Mesenchymal stem cell (in vitro differentiated cells and primary cell): Measurements from ENCODE around the gene TMEM114.

Experiments
- DNase-seq: peaks from one replicate; pipeline ENCODE4 v3.0.0-alpha.2; 2013
- H2AFZ ChIP-seq: one replicate; pipeline ENCODE4 v1.6.1; 2013; ENCODE audit warnings: low read depth, mild to moderate bottlenecking, control low read depth, inconsistent platforms, low read length, moderate library complexity
- H2AK5ac ChIP-seq: 2 replicates; pipeline ENCODE4 v1.6.1; 2013; ENCODE audit warnings: low read length, moderate library complexity, mild to moderate bottlenecking, inconsistent platforms; ENCODE audit not compliant: severe bottlenecking
- H2BK120ac ChIP-seq: one replicate; pipeline ENCODE4 v1.6.1; 2013; ENCODE audit warnings: low read depth, mild to moderate bottlenecking, inconsistent platforms, low read length, moderate library complexity
- H2BK12ac ChIP-seq, 2 experiments: one replicate each; pipeline ENCODE4 v1.6.1; 2013; ENCODE audit warnings: inconsistent platforms in 2 of 2, low read length in 2 of 2, mild to moderate bottlenecking in 2 of 2, moderate library complexity in 2 of 2, control low read depth in 1 of 2
- H2BK15ac ChIP-seq: one replicate; pipeline ENCODE4 v1.6.1; 2013; ENCODE audit warnings: mild to moderate bottlenecking, low read depth, inconsistent platforms; ENCODE audit not compliant: poor library complexity, severe bottlenecking
- H2BK5ac ChIP-seq: 2 replicates; pipeline ENCODE4 v1.6.1; 2013; ENCODE audit warnings: low read depth, mild to moderate bottlenecking, low read length, control low read depth, inconsistent platforms; ENCODE audit not compliant: poor library complexity, severe bottlenecking
- H3K14ac ChIP-seq, 2 experiments: one replicate each; pipeline ENCODE4 v1.6.1; 2013; ENCODE audit warnings: inconsistent platforms in 2 of 2, low read length in 2 of 2, control low read depth in 1 of 2, mild to moderate bottlenecking in 1 of 2, moderate library complexity in 1 of 2
- H3K18ac ChIP-seq, 2 experiments: one replicate each; pipeline ENCODE4 v1.6.1; 2013; ENCODE audit warnings: inconsistent platforms in 2 of 2, low read length in 2 of 2, control low read depth in 1 of 2, low read depth in 1 of 2, mild to moderate bottlenecking in 1 of 2
- H3K23ac ChIP-seq, 2 experiments: one replicate each; pipeline ENCODE4 v1.6.1; 2013; ENCODE audit warnings: inconsistent platforms in 2 of 2, low read length in 2 of 2, mild to moderate bottlenecking in 2 of 2, moderate library complexity in 2 of 2, control low read depth in 1 of 2
- H3K27ac ChIP-seq: 2 replicates; pipeline ENCODE4 v1.5.1; 2013; ENCODE audit warnings: mild to moderate bottlenecking, moderate library complexity, low read length, control low read depth, inconsistent platforms; ENCODE audit not compliant: poor library complexity, severe bottlenecking
- H3K27me3 ChIP-seq, 2 experiments: 2 replicates each; pipeline versions ENCODE4 v1.6.1 to v1.7.0; 2013; ENCODE audit warnings: low read length in 2 of 2, mild to moderate bottlenecking in 2 of 2, moderate library complexity in 2 of 2, control low read depth in 1 of 2, inconsistent platforms in 1 of 2; ENCODE audit not compliant: control insufficient read depth in 1 of 2, insufficient read depth in 1 of 2
- H3K36me3 ChIP-seq, 2 experiments: 2 replicates each; pipeline versions ENCODE4 v1.6.1 to v1.7.0; 2013; ENCODE audit warnings: low read length in 2 of 2, control low read depth in 1 of 2, inconsistent platforms in 1 of 2, low read depth in 1 of 2, mild to moderate bottlenecking in 1 of 2; ENCODE audit not compliant: insufficient read depth in 2 of 2, control insufficient read depth in 1 of 2
- H3K4ac ChIP-seq, 2 experiments: one replicate each; pipeline ENCODE4 v1.6.1; 2013; ENCODE audit warnings: inconsistent platforms in 2 of 2, low read length in 2 of 2, mild to moderate bottlenecking in 2 of 2, moderate library complexity in 2 of 2, control low read depth in 1 of 2, low read depth in 1 of 2
- H3K4me1 ChIP-seq: 2 replicates; pipeline ENCODE4 v1.6.1; 2013; ENCODE audit warnings: low read depth, low read length, control low read depth; ENCODE audit not compliant: control insufficient read depth, insufficient read depth
- H3K4me2 ChIP-seq: 2 replicates; pipeline ENCODE4 v1.6.1; 2013; ENCODE audit warnings: low read length, mild to moderate bottlenecking, inconsistent platforms; ENCODE audit not compliant: poor library complexity, severe bottlenecking
- H3K4me3 ChIP-seq, 2 experiments: 2 replicates each; pipeline versions ENCODE4 v1.5.1 to v1.7.0; 2013; ENCODE audit warnings: low read length in 2 of 2, mild to moderate bottlenecking in 2 of 2, control low read depth in 1 of 2, low read depth in 1 of 2; ENCODE audit not compliant: insufficient read depth in 1 of 2
- H3K79me1 ChIP-seq: replicated peaks from 2 replicates; pipeline ENCODE4 v1.6.1; 2013; ENCODE audit warnings: mild to moderate bottlenecking, control low read depth, low read length, inconsistent platforms; ENCODE audit not compliant: poor library complexity, severe bottlenecking
- H3K9ac ChIP-seq: 2 replicates; pipeline ENCODE4 v1.7.0; 2013; ENCODE audit warnings: mild to moderate bottlenecking, low read length, moderate library complexity
- H3K9me3 ChIP-seq: 2 replicates; pipeline ENCODE4 v1.7.0; 2013; ENCODE audit warnings: mild to moderate bottlenecking, low read length; ENCODE audit not compliant: control insufficient read depth
- H4K8ac ChIP-seq: one replicate; pipeline ENCODE4 v1.6.1; 2013; ENCODE audit warnings: inconsistent platforms, mild to moderate bottlenecking, low read length, moderate library complexity
- H4K91ac ChIP-seq: one replicate; pipeline ENCODE4 v1.6.1; 2013; ENCODE audit warnings: mild to moderate bottlenecking, low read length, inconsistent platforms
- WGBS: methylation state at CpG from one replicate; pipeline ENCODE4 v1.1.7; 2013; ENCODE audit warnings: mixed read lengths; 5-methylcytosine and 5-hydroxymethylcytosine counted together

TMEM114 gene

DNA sequence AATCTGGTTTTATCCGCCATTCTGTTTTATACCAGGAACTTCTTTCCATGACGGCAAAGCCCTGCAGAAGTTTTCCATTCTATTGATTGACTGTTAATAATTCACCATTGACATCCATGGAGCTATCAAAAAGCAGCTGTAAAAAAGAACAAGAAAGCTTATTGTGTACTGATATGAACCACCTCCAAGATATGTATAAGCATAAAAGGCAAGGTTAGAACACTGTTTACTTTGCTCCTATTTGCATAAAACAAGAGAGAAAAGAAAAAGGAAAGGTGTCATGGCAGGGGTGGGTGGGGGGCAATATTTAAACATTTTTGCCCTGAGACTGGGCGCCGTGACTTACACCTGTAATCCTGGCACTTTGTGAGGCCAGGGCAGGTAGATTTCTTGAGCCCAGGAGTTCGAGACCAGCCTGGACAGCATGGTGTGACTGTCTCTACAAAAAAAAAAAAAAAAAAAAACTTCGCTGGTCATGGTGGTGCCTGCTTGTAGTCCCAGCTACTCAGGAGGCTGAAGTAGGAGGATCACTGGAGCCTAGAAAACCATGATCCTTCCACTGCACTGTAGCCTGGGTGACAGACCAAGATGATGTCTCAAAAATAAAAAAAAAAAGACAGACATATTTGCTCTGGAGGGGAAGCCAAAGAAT, 52.5 kb downstream of the TMEM114 start:
- no peaks in the 10 kb centered on the region for H3K79me1 ChIP-seq
- H3K9ac ChIP-seq = no peak overlapping the region
- no peak for DNase-seq
- H3K27me3 ChIP-seq = no peaks in the 10 kb centered on the region
- WGBS = 61% methylated on average over 4 of the region's 6 CpGs
- H3K23ac ChIP-seq = no peak overlapping the region
- H2BK15ac ChIP-seq = no peak overlapping the region
- H2BK12ac ChIP-seq = no peak overlapping the region
- H3K14ac ChIP-seq = no peak overlapping the region
- no peak overlapping the region for H2AK5ac ChIP-seq
- no peaks in the 10 kb centered on the region for H3K36me3 ChIP-seq
- H2BK5ac ChIP-seq = no peak overlapping the region
- no peaks in the 10 kb centered on the region for H3K4me1 ChIP-seq
- no peak overlapping the region for H3K4me2 ChIP-seq
- no peak overlapping the region for H2AFZ ChIP-seq
- H2BK120ac ChIP-seq = no peak overlapping the region
- no peak overlapping the region for H3K27ac ChIP-seq
- no peak overlapping the region for H4K91ac ChIP-seq
- no peaks in the 10 kb centered on the region for H3K9me3 ChIP-seq
- H3K4me3 ChIP-seq = no peak overlapping the region
- H3K18ac ChIP-seq = no peak overlapping the region
- no peak overlapping the region for H3K4ac ChIP-seq
- H4K8ac ChIP-seq = no peak overlapping the region

DNA sequence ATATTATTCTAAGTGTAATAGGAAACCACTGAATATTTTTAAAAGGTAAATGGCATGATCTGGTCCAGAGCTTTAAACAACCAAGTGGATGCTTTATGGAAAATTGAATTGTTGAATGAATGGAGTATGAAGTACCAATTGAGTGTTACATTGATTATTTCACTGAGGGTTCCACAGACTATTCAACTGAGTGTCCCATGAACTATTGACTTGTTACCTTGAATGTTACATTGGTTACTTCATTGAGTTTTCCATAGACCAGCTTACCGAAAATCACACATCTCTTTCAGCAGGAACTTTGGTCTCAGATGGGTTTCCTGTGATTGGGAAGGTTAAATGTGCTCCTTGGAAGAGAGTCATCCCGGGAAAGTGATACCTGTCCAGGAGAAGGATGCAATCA, 56.8 kb downstream of the TMEM114 start:
- no peaks in the 10 kb centered on the region for H3K4me1 ChIP-seq
- no peak overlapping the region for H2BK12ac ChIP-seq
- no peaks in the 10 kb centered on the region for H3K9me3 ChIP-seq
- H3K14ac ChIP-seq = no peak overlapping the region
- no peak overlapping the region for H2AK5ac ChIP-seq
- H4K8ac ChIP-seq = no peak overlapping the region
- H4K91ac ChIP-seq = no peak overlapping the region
- no peaks in the 10 kb centered on the region for H3K36me3 ChIP-seq
- no peak overlapping the region for H3K9ac ChIP-seq
- no peak overlapping the region for H3K18ac ChIP-seq
- no peak overlapping the region for H3K27ac ChIP-seq
- DNase-seq = no peak
- H2AFZ ChIP-seq = no peak overlapping the region
- no peak overlapping the region for H3K4me3 ChIP-seq
- H2BK15ac ChIP-seq = no peak overlapping the region
- H3K79me1 ChIP-seq = no peaks in the 10 kb centered on the region
- no peak overlapping the region for H3K4ac ChIP-seq
- no peak overlapping the region for H3K4me2 ChIP-seq
- no peak overlapping the region for H3K23ac ChIP-seq
- H2BK120ac ChIP-seq = no peak overlapping the region
- no peaks in the 10 kb centered on the region for H3K27me3 ChIP-seq
- no peak overlapping the region for H2BK5ac ChIP-seq
- 90% methylated on average over 1 of the region's 2 CpGs for WGBS

DNA sequence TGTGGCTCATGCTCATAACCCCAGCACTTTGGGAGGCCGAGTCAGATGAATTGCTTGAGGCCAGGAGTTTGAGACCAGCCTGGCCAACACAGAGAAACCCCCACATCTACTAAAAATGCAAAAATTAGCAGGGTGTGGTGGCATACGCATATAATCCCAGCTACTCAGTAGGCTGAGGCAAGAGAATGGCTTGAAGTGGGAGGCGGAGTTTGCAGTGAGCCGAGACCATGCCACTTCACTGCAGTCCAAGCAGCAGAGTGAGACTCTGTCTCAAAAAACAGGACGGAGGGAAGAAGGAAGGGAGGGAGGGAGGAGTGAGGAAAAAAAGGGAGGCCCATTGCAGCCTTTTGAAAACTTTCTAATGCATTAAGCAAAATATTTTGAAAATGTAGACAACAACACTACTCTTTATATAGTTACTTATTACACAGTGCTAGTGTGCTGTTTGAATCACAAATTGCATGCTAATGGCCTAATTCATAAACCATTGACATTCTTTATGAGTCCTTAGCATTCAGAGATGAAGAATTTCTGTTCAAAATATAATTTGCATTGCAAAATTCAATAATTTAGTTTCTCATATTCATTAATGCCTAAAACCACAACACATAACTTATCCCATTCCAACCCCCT, 59.4 kb downstream of the TMEM114 start:
- no peak overlapping the region for H3K18ac ChIP-seq
- 76% methylated on average over 3 of the region's 5 CpGs for WGBS
- H4K91ac ChIP-seq = no peak overlapping the region
- no peak overlapping the region for H3K23ac ChIP-seq
- H2AK5ac ChIP-seq = no peak overlapping the region
- H2BK120ac ChIP-seq = no peak overlapping the region
- H3K27me3 ChIP-seq = no peaks in the 10 kb centered on the region
- no peaks in the 10 kb centered on the region for H3K36me3 ChIP-seq
- no peak overlapping the region for H3K4me2 ChIP-seq
- H2AFZ ChIP-seq = no peak overlapping the region
- no peak overlapping the region for H3K4me3 ChIP-seq
- no peak overlapping the region for H3K14ac ChIP-seq
- no peaks in the 10 kb centered on the region for H3K79me1 ChIP-seq
- DNase-seq = no peak
- H4K8ac ChIP-seq = no peak overlapping the region
- no peak overlapping the region for H2BK15ac ChIP-seq
- H2BK5ac ChIP-seq = no peak overlapping the region
- H2BK12ac ChIP-seq = no peak overlapping the region
- no peak overlapping the region for H3K27ac ChIP-seq
- no peaks in the 10 kb centered on the region for H3K4me1 ChIP-seq
- no peaks in the 10 kb centered on the region for H3K9me3 ChIP-seq
- no peak overlapping the region for H3K9ac ChIP-seq
- no peak overlapping the region for H3K4ac ChIP-seq

DNA sequence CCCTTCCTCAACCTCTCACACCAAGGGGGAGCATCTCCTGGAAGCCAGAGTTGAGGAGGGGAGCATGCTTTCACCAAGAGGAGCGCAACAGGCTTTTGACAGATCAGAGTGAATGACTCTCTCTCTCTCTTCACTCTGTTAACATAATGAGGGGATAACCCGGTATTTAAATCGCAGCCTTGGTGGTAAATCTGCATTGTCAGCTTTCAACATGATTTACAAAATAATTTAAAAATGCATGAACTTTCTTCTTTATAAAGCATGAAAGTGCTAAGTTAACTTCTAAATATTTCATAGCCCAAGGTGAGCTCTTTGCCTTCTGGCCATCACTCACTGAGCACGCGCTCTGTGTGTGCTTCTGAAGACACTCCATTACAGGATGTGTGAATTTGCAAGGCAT, 61.8 kb downstream of the TMEM114 start:
- H2BK15ac ChIP-seq = no peak overlapping the region
- H3K79me1 ChIP-seq = no peaks in the 10 kb centered on the region
- H3K27ac ChIP-seq = no peak overlapping the region
- H2BK120ac ChIP-seq = no peak overlapping the region
- no peak overlapping the region for H3K23ac ChIP-seq
- no peaks in the 10 kb centered on the region for H3K4me1 ChIP-seq
- no peak overlapping the region for H3K4me2 ChIP-seq
- H3K9ac ChIP-seq = no peak overlapping the region
- H3K36me3 ChIP-seq = no peaks in the 10 kb centered on the region
- H3K4ac ChIP-seq = no peak overlapping the region
- no peak overlapping the region for H2AFZ ChIP-seq
- no peak for DNase-seq
- no peak overlapping the region for H2BK12ac ChIP-seq
- 76% methylated on average over 3 of the region's 5 CpGs for WGBS
- H2AK5ac ChIP-seq = no peak overlapping the region
- H3K18ac ChIP-seq = no peak overlapping the region
- no peak overlapping the region for H3K4me3 ChIP-seq
- no peaks in the 10 kb centered on the region for H3K9me3 ChIP-seq
- no peak overlapping the region for H3K14ac ChIP-seq
- no peaks in the 10 kb centered on the region for H3K27me3 ChIP-seq
- H2BK5ac ChIP-seq = no peak overlapping the region
- H4K91ac ChIP-seq = no peak overlapping the region
- H4K8ac ChIP-seq = no peak overlapping the region
